BLaER1 treated with 17β-estradiol and CSF1 and Interleukin-3, amounts not matched to agents 10 nM and 100 nM (cell line): ENCODE results near the gene SLC7A5.

Experiments used
- H3K27ac ChIP-seq, 11 experiments: shearing (Covaris generic); formaldehyde crosslinking; 2 replicates each; pipeline ENCODE4 v1.8.1; 2022
- H3K27me3 ChIP-seq, 11 experiments: shearing (Covaris generic); formaldehyde crosslinking; 2 replicates each; pipeline ENCODE4 v1.8.1; 2022
- H3K36me3 ChIP-seq, 11 experiments: shearing (Covaris generic); formaldehyde crosslinking; 2 replicates each; pipeline ENCODE4 v1.8.1; 2022
- H3K4me1 ChIP-seq, 10 experiments: shearing (Covaris generic); formaldehyde crosslinking; 2 replicates each; pipeline ENCODE4 v1.8.1; 2022
- H3K4me2 ChIP-seq, 11 experiments: shearing (Covaris generic); formaldehyde crosslinking; 2 replicates each; pipeline ENCODE4 v1.8.1; 2022
- H3K4me3 ChIP-seq, 10 experiments: shearing (Covaris generic); formaldehyde crosslinking; 2 replicates each; pipeline ENCODE4 v1.8.1; 2022
- H3K9ac ChIP-seq, 11 experiments: shearing (Covaris generic); formaldehyde crosslinking; 2 replicates each; pipeline ENCODE4 v1.8.1; 2022
- H3K9me3 ChIP-seq, 11 experiments: shearing (Covaris generic); formaldehyde crosslinking; replicated peaks in 1 of 11; 2 replicates each; pipeline ENCODE4 v1.8.1; 2022
- H4K20me1 ChIP-seq, 11 experiments: shearing (Covaris generic); formaldehyde crosslinking; 2 replicates each; pipeline ENCODE4 v1.8.1; 2022
- Cebpa-rat ChIP-seq, 11 experiments: shearing (Covaris generic); IDR thresholded peaks; 2 replicates each; pipeline ENCODE4 v1.8.1; 2022

The SLC7A5 gene

GRCh38 chr16:87847785-87848675 is 21.3 kb downstream of the SLC7A5 start:
- Histone ChIP-seq H3K27me3 (0 out of 22 replicates have a peak, but pooled peaks cover 0 to 9% (median 0%) of the 10 kb centered on the region in 11 experiments), H4K20me1 (peaks cover 74 to 100% (median 100%) of the 10 kb centered on the region in 11 experiments), H3K9me3 (no peaks in the 10 kb centered on the region), H3K4me2 (peak overlapping the region; percentile 49 to 89 (median 72)), H3K4me3 (no peak overlapping the region), H3K4me1 (peaks cover 76 to 100% (median 100%) of the 10 kb centered on the region in 10 experiments), H3K36me3 (peaks cover 58 to 98% (median 96%) of the 10 kb centered on the region in 11 experiments), H3K9ac (peak overlapping the region; percentile 6 to 65 (median 48); a peak in 16 of 22 replicates), H3K27ac (peak overlapping the region in 3 of 11 experiments; percentile 4 to 48 (median 25); a peak in 4 of 22 replicates)
- no peak for TF ChIP-seq Cebpa-rat (IDR thresholded peaks at IDR 0.05)

- peaks cover 80 to 100% (median 100%) of the 10 kb centered on the region in 11 experiments for H4K20me1 ChIP-seq
- peak overlapping the region; percentile 6 to 65 (median 48); a peak in 18 of 22 replicates for H3K9ac ChIP-seq
Measured at GRCh38 chr16:87847467-87847784, 21.9 kb downstream of the SLC7A5 start.

GRCh38 chr16:87846705-87847466 is 22.4 kb downstream of the SLC7A5 start:
- H3K4me3 ChIP-seq: no peak overlapping the region; a peak in 1 of 20 replicates
- peak overlapping the region in 7 of 11 experiments; percentile 4 to 48 (median 14); a peak in 7 of 22 replicates for H3K27ac ChIP-seq
- 0 out of 22 replicates have a peak, but pooled peaks cover 0 to 9% (median 0%) of the 10 kb centered on the region in 11 experiments for H3K27me3 ChIP-seq
- peaks cover 85 to 100% (median 100%) of the 10 kb centered on the region in 11 experiments for H4K20me1 ChIP-seq
- H3K9me3 ChIP-seq: no peaks in the 10 kb centered on the region
- no peak for TF ChIP-seq Cebpa-rat (IDR thresholded peaks at IDR 0.05)
- peaks cover 69 to 99% (median 97%) of the 10 kb centered on the region in 11 experiments for H3K36me3 ChIP-seq
- H3K4me1 ChIP-seq: peaks cover 65 to 100% (median 99%) of the 10 kb centered on the region in 10 experiments
- peak overlapping the region; percentile 49 to 89 (median 72) for H3K4me2 ChIP-seq
- peak overlapping the region; percentile 6 to 65 (median 50); a peak in 19 of 22 replicates for H3K9ac ChIP-seq

More at GRCh38 chr16:87847467-87847784, 21.9 kb downstream of the SLC7A5 start:
- no peaks in the 10 kb centered on the region for H3K9me3 ChIP-seq
- no peak for TF ChIP-seq Cebpa-rat (IDR thresholded peaks at IDR 0.05)
- peaks cover 70 to 100% (median 100%) of the 10 kb centered on the region in 10 experiments for H3K4me1 ChIP-seq
- H3K4me2 ChIP-seq: peak overlapping the region; percentile 49 to 89 (median 72)
- H3K4me3 ChIP-seq: no peak overlapping the region
- 0 out of 22 replicates have a peak, but pooled peaks cover 0 to 9% (median 0%) of the 10 kb centered on the region in 11 experiments for H3K27me3 ChIP-seq
- peaks cover 64 to 99% (median 97%) of the 10 kb centered on the region in 11 experiments for H3K36me3 ChIP-seq
- H3K27ac ChIP-seq: peak overlapping the region in 4 of 11 experiments; percentile 4 to 48 (median 32); a peak in 6 of 22 replicates

- Histone ChIP-seq H3K9me3 (no peaks in the 10 kb centered on the region), H3K36me3 (peaks cover 71 to 99% (median 97%) of the 10 kb centered on the region in 11 experiments), H3K9ac (peak overlapping the region; percentile 5 to 65 (median 50); a peak in 18 of 22 replicates), H4K20me1 (peaks cover 94 to 100% (median 100%) of the 10 kb centered on the region in 11 experiments), H3K4me2 (peak overlapping the region; percentile 49 to 89 (median 72)), H3K27ac (peak overlapping the region in 7 of 11 experiments; percentile 10 to 48 (median 22); a peak in 8 of 22 replicates), H3K4me3 (no peak overlapping the region), H3K4me1 (peaks cover 56 to 100% (median 99%) of the 10 kb centered on the region in 10 experiments), H3K27me3 (0 out of 22 replicates have a peak, but pooled peaks cover 0 to 9% (median 0%) of the 10 kb centered on the region in 11 experiments)
- TF ChIP-seq Cebpa-rat (IDR thresholded peaks at IDR 0.05): no peak
Measured at GRCh38 chr16:87845807-87846619, 23.3 kb downstream of the SLC7A5 start.

GRCh38 chr16:87845213-87845612 is 24.1 kb downstream of the SLC7A5 start:
- Histone ChIP-seq H3K27me3 (0 out of 22 replicates have a peak, but pooled peaks cover 0 to 9% (median 0%) of the 10 kb centered on the region in 11 experiments), H3K4me3 (no peak overlapping the region; a peak in 1 of 20 replicates), H3K4me1 (peaks cover 48 to 100% (median 99%) of the 10 kb centered on the region in 10 experiments), H3K9ac (peak overlapping the region in 6 of 11 experiments; percentile 6 to 65 (median 42); a peak in 9 of 22 replicates), H3K36me3 (peaks cover 71 to 99% (median 97%) of the 10 kb centered on the region in 11 experiments), H3K9me3 (no peaks in the 10 kb centered on the region), H3K27ac (peak overlapping the region in 2 of 11 experiments; percentile 37 to 42; a peak in 2 of 22 replicates), H4K20me1 (peaks cover 96 to 100% (median 100%) of the 10 kb centered on the region in 11 experiments), H3K4me2 (peak overlapping the region; percentile 50 to 89 (median 80))
- TF ChIP-seq Cebpa-rat (IDR thresholded peaks at IDR 0.05): no peak

GRCh38 chr16:87844809-87845208 is 24.5 kb downstream of the SLC7A5 start:
- Histone ChIP-seq H4K20me1 (peaks cover 98 to 100% (median 100%) of the 10 kb centered on the region in 11 experiments), H3K4me2 (peak overlapping the region; percentile 50 to 89 (median 80)), H3K36me3 (peaks cover 73 to 99% (median 97%) of the 10 kb centered on the region in 11 experiments), H3K4me3 (no peak overlapping the region; a peak in 2 of 20 replicates), H3K9me3 (no peaks in the 10 kb centered on the region), H3K27me3 (0 out of 22 replicates have a peak, but pooled peaks cover 0 to 9% (median 0%) of the 10 kb centered on the region in 11 experiments), H3K27ac (peak overlapping the region in 5 of 11 experiments; percentile 7 to 42 (median 19); a peak in 5 of 22 replicates), H3K9ac (peak overlapping the region in 8 of 11 experiments; percentile 6 to 65 (median 38); a peak in 12 of 22 replicates), H3K4me1 (peaks cover 46 to 100% (median 99%) of the 10 kb centered on the region in 10 experiments)
- no peak for TF ChIP-seq Cebpa-rat (IDR thresholded peaks at IDR 0.05)

GRCh38 chr16:87844120-87844733 is 25.1 kb downstream of the SLC7A5 start:
- TF ChIP-seq Cebpa-rat (IDR thresholded peaks at IDR 0.05): no peak
- Histone ChIP-seq H4K20me1 (peaks cover 98 to 100% (median 100%) of the 10 kb centered on the region in 11 experiments), H3K4me3 (peak overlapping the region in 1 of 10 experiments; percentile 14; a peak in 3 of 20 replicates), H3K9ac (peak overlapping the region in 10 of 11 experiments; percentile 1 to 65 (median 35); a peak in 13 of 22 replicates), H3K9me3 (no peaks in the 10 kb centered on the region), H3K27ac (peak overlapping the region in 6 of 11 experiments; percentile 12 to 42 (median 28); a peak in 9 of 22 replicates), H3K4me1 (peaks cover 46 to 100% (median 99%) of the 10 kb centered on the region in 10 experiments), H3K36me3 (peaks cover 73 to 99% (median 97%) of the 10 kb centered on the region in 11 experiments), H3K27me3 (0 out of 22 replicates have a peak, but pooled peaks cover 0 to 9% (median 0%) of the 10 kb centered on the region in 11 experiments), H3K4me2 (peak overlapping the region; percentile 50 to 89 (median 80))
